Esophagus squamous epithelium (tissue), 5 donors: Measurements from ENCODE around the gene CD86. TPM values are rescaled to one million over a fixed set of nuclear protein-coding genes. Genes with fewer than 3 reads are reported as not detected.

Experiments
- DNase-seq: peaks from one replicate; lab custom pipeline; 2025; lab: John Stamatoyannopoulos, UW
- H3K27ac ChIP-seq, 4 donors: fragments of 200-600 bp; sonication (generic); one replicate each; pipeline ENCODE4 v1.5.1; 2016 to 2019; ENCODE audit warnings: mild to moderate bottlenecking in 1 of 4
- H3K27me3 ChIP-seq, 4 donors: fragments of 200-600 bp; sonication (generic); 1 replicate in 3 of 4; 2 replicates in 1 of 4; pipeline versions ENCODE4 v1.5.1 to v1.6.0; 2017 to 2021; ENCODE audit warnings: antibody characterized with exemption in 1 of 4
- H3K36me3 ChIP-seq, 3 donors: fragments of 200-600 bp; sonication (generic); one replicate each; pipeline ENCODE4 v1.5.1; 2016 to 2019
- H3K4me1 ChIP-seq, 3 donors: fragments of 200-600 bp; sonication (generic); one replicate each; pipeline ENCODE4 v1.5.1; 2017 to 2019
- H3K4me3 ChIP-seq, 4 donors: fragments of 200-600 bp; sonication (generic); 1 replicate in 3 of 4; 2 replicates in 1 of 4; pipeline ENCODE4 v1.5.1; 2016 to 2019; ENCODE audit warnings: mild to moderate bottlenecking in 2 of 4, moderate library complexity in 1 of 4
- H3K9me3 ChIP-seq, 3 donors: fragments of 200-600 bp; sonication (generic); one replicate each; pipeline ENCODE4 v1.5.1; 2016 to 2019
- POLR2A ChIP-seq, 4 donors: fragments of 450-650 bp; IDR thresholded peaks; one replicate each; pipeline ENCODE4 v1.6.1; 2017; ENCODE audit warnings: antibody characterized with exemption in 4 of 4, mild to moderate bottlenecking in 4 of 4, moderate library complexity in 3 of 4
- WGBS, 2 donors: methylation state at CpG; one replicate each; pipeline ENCODE4 v1.1.5; 2018; 5-methylcytosine and 5-hydroxymethylcytosine counted together
- intact Hi-C: fragments of 100-400 bp; cut with DNase I; formaldehyde crosslinking; loops from one replicate; pipeline ENCODE4 v1.15.0; 2022
- total RNA-seq, 4 donors: library from RNA; depleted of rRNA; stranded (reverse); fragments of >200 nt; gene quantifications; one replicate each; pipeline ENCODE4 v1.1.0, GENCODE V29; 2016
- TF ChIP-seq, protein P1 (sequence below), 6 experiments: fragments of 450-650 bp in 4 of 6; fragments of 200-600 bp in 2 of 6; sonication (generic) in 2 of 6; IDR thresholded peaks; one replicate each; pipeline ENCODE4 v1.5.1; 2016 to 2019; ENCODE audit warnings: antibody characterized with exemption in 6 of 6, mild to moderate bottlenecking in 4 of 6, moderate library complexity in 4 of 6
- donor health status: DM: yes; HTN: yes; CAD: no.

Gene CD86
- total RNA-seq, 4 donors from 2014 or later = 0.42 to 11.1 (median 3.3) TPM

- Histone ChIP-seq H3K27me3 (no peaks in the 10 kb centered on the region), H3K36me3 (no peaks in the 10 kb centered on the region), H3K27ac (peak overlapping the region in 3 of 4 donors; percentile 21 to 56 (median 49)), H3K9me3 (no peaks in the 10 kb centered on the region), H3K4me1 (peaks cover 0 to 47% (median 13%) of the 10 kb centered on the region in 3 donors), H3K4me3 (no peak overlapping the region)
- intact Hi-C loops = no loop called here
- no peak for DNase-seq
- TF ChIP-seq POLR2A (IDR thresholded peaks at IDR 0.05) = no peak
- TF ChIP-seq, protein P1, sequence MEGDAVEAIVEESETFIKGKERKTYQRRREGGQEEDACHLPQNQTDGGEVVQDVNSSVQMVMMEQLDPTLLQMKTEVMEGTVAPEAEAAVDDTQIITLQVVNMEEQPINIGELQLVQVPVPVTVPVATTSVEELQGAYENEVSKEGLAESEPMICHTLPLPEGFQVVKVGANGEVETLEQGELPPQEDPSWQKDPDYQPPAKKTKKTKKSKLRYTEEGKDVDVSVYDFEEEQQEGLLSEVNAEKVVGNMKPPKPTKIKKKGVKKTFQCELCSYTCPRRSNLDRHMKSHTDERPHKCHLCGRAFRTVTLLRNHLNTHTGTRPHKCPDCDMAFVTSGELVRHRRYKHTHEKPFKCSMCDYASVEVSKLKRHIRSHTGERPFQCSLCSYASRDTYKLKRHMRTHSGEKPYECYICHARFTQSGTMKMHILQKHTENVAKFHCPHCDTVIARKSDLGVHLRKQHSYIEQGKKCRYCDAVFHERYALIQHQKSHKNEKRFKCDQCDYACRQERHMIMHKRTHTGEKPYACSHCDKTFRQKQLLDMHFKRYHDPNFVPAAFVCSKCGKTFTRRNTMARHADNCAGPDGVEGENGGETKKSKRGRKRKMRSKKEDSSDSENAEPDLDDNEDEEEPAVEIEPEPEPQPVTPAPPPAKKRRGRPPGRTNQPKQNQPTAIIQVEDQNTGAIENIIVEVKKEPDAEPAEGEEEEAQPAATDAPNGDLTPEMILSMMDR (IDR thresholded peaks at IDR 0.05) = no peak
- WGBS, 2 donors = 52 to 57% methylated on average over 7 of the region's 7 CpGs
These were observed 26.5 kb downstream of the CD86 start for GRCh38 chr3:122081543-122082247.

DNA sequence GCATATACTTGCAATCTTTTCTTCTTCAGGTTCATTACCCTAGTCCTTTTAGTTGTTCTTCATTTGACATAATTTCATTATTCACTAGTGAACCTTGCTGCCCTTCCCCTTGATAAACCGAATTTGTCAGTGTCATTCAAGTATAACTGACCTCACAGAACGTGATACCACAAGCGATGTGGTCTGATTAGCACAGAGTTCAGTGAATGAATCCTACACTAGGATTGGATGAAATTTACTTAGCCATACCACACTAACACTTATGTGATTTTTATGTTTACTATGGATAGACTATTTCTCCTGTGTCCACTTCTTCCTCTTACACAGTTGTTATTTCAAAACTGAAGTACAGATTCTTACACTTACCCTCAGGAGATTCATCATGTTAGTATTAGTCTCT is 27.2 kb downstream of the CD86 start:
- Histone ChIP-seq H3K36me3 (no peaks in the 10 kb centered on the region), H3K9me3 (no peaks in the 10 kb centered on the region), H3K4me3 (no peak overlapping the region), H3K27me3 (no peaks in the 10 kb centered on the region), H3K4me1 (peaks cover 0 to 41% (median 10%) of the 10 kb centered on the region in 3 donors), H3K27ac (peak overlapping the region in 2 of 4 donors; percentile 49 to 56)
- intact Hi-C loops = no loop called here
- TF ChIP-seq POLR2A (IDR thresholded peaks at IDR 0.05) = no peak
- TF ChIP-seq, protein P1 (IDR thresholded peaks at IDR 0.05) = no peak
- no peak for DNase-seq
- WGBS, 2 donors = 57 to 58% methylated on average over 3 of the region's 3 CpGs

DNA sequence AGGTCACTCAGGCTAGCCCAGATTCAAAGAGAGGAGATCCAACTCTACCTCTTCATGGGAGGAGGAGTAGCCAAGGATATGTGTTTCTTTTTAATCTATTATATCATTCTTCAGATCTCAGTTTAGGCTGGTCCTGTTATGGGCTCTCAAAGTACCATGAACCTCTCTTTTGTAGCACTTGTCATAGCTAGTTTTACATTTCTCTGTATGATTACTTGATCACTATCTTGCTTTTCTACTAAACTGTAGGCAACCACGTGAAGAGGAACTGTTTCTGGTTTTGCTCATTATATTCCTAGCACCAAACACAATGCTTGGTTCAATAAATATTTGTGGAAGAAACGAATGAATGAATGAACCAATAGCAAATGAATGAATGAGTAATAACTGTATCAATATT is 29.6 kb downstream of the CD86 start:
- intact Hi-C loops = no loop called here
- H3K27ac ChIP-seq = no peak overlapping the region
- H3K27me3 ChIP-seq = no peaks in the 10 kb centered on the region
- no peak for TF ChIP-seq POLR2A (IDR thresholded peaks at IDR 0.05)
- TF ChIP-seq, protein P1 (IDR thresholded peaks at IDR 0.05) = no peak
- DNase-seq = no peak
- no peaks in the 10 kb centered on the region for H3K9me3 ChIP-seq
- H3K4me1 ChIP-seq = peaks cover 0 to 35% (median 10%) of the 10 kb centered on the region in 3 donors
- WGBS, 2 donors = 60 to 69% methylated on average over 2 of the region's 2 CpGs
- no peaks in the 10 kb centered on the region for H3K36me3 ChIP-seq
- H3K4me3 ChIP-seq = no peak overlapping the region

- intact Hi-C loops = no loop called here
- Histone ChIP-seq H3K36me3 (no peaks in the 10 kb centered on the region), H3K27me3 (no peaks in the 10 kb centered on the region), H3K9me3 (no peaks in the 10 kb centered on the region), H3K4me3 (no peak overlapping the region), H3K4me1 (peaks cover 0 to 31% (median 10%) of the 10 kb centered on the region in 3 donors), H3K27ac (no peak overlapping the region)
- TF ChIP-seq, protein P1 (IDR thresholded peaks at IDR 0.05) = no peak
- no peak for TF ChIP-seq POLR2A (IDR thresholded peaks at IDR 0.05)
- 82 to 83% methylated on average over 2 to 6 of the region's 6 CpGs for WGBS, 2 donors
- no peak for DNase-seq
These were observed 30.5 kb downstream of the CD86 start for GRCh38 chr3:122085673-122086072.

DNA sequence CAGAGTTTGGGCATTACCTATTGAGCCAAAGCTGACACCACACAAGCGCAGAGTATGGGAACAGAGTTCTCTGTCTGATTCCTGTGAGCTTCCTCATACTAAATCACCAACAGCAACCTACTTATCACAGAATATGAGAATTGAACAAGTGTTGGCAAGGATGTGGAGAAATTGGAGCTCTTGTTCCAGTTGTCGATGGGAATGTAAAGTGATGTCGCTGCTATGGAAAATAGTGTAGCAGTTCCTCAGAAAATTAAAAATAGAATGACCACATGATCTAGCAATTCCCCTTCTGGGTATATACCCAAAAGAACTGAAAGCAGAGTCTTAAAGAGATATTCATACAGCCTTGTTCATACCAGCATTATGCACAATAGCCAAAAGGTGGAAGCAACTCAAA is 33.4 kb downstream of the CD86 start:
- Histone ChIP-seq H3K9me3 (no peaks in the 10 kb centered on the region), H3K27me3 (no peaks in the 10 kb centered on the region), H3K4me3 (no peak overlapping the region), H3K27ac (no peak overlapping the region), H3K4me1 (peaks cover 0 to 20% (median 0%) of the 10 kb centered on the region in 3 donors), H3K36me3 (no peaks in the 10 kb centered on the region)
- intact Hi-C loops = no loop called here
- 66 to 69% methylated on average over 3 of the region's 3 CpGs for WGBS, 2 donors
- TF ChIP-seq, protein P1 (IDR thresholded peaks at IDR 0.05) = no peak
- no peak for TF ChIP-seq POLR2A (IDR thresholded peaks at IDR 0.05)
- no peak for DNase-seq
